Measurements from ENCODE around the gene OR52B2.

DNA sequence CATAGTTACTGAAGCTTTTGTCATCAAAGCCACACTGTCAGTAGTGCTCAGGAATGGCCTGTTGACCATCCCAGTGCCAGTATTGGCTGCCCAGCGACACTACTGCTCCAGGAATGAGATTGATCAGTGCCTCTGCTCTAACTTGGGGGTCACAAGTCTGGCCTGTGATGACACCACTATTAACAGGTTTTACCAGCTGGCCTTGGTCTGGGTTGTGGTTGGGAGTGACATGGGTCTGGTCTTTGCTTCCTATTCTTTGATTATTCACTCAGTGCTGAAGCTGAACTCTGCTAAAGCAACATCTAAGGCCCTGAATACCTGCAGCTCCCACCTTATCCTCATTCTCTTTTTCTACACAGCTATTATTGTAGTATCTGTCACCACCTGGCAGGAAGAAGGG lies 41.1 kb downstream of the OR52B2 start:
- no peak for TF ChIP-seq POLR2A (IDR thresholded peaks at IDR 0.05)
- TF ChIP-seq, protein P1, sequence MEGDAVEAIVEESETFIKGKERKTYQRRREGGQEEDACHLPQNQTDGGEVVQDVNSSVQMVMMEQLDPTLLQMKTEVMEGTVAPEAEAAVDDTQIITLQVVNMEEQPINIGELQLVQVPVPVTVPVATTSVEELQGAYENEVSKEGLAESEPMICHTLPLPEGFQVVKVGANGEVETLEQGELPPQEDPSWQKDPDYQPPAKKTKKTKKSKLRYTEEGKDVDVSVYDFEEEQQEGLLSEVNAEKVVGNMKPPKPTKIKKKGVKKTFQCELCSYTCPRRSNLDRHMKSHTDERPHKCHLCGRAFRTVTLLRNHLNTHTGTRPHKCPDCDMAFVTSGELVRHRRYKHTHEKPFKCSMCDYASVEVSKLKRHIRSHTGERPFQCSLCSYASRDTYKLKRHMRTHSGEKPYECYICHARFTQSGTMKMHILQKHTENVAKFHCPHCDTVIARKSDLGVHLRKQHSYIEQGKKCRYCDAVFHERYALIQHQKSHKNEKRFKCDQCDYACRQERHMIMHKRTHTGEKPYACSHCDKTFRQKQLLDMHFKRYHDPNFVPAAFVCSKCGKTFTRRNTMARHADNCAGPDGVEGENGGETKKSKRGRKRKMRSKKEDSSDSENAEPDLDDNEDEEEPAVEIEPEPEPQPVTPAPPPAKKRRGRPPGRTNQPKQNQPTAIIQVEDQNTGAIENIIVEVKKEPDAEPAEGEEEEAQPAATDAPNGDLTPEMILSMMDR (IDR thresholded peaks at IDR 0.05) = no peak
